HG03520 (cell line): ENCODE measurements around the gene FGF19.

Experiments used
- ATAC-seq: cut with Tn5 transposase; IDR thresholded peaks from one replicate; pipeline ENCODE4 v1.9.1; 2021; ENCODE audit warnings: mild to moderate bottlenecking, moderate library complexity; ENCODE audit not compliant: unreplicated experiment

FGF19 gene

DNA sequence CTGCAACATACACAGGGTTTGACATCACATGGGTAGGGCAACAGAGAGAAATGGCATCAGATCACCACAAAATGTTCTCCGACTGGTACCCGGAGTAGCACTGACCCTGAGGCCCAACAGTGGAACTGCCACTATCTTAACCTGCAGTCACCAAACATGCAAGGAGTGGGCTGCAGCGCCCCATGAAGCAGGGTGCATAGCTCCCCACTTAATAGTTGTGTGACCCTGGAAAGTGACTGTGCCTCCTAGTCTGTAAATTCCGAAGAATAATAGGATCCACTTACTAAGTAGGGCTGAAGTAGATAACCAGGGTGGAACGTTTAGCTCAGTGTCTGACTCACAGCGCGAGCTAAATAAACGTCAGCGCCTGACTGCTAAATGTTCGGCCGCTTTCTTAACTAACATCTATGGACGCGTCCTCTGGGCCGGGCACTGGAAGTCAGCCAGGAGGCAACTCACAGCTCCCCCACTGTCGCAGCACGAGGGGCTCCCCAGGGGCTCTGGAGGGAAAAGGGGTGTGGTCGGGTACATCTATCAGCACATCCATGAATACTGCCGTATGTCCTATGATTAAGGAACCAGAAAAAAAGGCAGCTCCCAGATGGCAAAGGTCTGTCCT is 29.4 kb downstream of the FGF19 start:
- no peak for ATAC-seq

- no peak for ATAC-seq
These were observed 31.9 kb downstream of the FGF19 start for GRCh38 chr11:69671734-69672465.

DNA sequence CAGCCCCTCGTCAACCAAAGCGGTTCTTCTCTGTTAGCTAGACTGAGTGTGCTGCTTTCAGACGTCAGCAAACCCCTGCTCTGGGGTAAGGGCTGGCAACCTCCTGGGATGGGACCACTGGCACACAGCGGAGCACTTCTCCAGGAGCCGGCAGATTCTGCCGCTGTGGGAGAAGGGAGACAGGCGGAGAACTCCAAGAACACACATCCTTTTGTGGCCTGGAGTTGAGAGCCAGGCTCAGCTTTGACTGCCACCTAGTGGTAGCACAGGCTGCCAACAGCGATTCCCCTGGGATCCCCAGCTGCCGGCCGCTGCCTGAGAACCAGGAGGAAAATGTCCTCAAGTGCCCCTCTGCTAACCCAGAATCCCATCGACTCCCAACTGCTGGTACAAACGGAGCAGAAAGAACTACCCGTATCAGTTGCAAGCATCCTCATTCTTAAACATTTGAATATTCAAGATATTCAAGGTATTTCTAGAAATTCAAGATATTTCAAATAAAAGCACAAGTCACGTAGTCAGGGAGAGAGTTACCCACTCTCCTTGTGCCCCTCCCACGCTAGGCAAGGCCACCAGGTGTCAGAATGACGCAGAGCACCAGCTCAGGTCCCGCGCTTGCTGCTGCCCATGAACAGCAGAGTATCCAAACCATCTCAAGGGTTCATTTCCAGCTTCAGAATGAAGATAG is 33.5 kb downstream of the FGF19 start:
- no peak for ATAC-seq

GRCh38 chr11:69669486-69669885 is 34.3 kb downstream of the FGF19 start:
- ATAC-seq: no peak

DNA sequence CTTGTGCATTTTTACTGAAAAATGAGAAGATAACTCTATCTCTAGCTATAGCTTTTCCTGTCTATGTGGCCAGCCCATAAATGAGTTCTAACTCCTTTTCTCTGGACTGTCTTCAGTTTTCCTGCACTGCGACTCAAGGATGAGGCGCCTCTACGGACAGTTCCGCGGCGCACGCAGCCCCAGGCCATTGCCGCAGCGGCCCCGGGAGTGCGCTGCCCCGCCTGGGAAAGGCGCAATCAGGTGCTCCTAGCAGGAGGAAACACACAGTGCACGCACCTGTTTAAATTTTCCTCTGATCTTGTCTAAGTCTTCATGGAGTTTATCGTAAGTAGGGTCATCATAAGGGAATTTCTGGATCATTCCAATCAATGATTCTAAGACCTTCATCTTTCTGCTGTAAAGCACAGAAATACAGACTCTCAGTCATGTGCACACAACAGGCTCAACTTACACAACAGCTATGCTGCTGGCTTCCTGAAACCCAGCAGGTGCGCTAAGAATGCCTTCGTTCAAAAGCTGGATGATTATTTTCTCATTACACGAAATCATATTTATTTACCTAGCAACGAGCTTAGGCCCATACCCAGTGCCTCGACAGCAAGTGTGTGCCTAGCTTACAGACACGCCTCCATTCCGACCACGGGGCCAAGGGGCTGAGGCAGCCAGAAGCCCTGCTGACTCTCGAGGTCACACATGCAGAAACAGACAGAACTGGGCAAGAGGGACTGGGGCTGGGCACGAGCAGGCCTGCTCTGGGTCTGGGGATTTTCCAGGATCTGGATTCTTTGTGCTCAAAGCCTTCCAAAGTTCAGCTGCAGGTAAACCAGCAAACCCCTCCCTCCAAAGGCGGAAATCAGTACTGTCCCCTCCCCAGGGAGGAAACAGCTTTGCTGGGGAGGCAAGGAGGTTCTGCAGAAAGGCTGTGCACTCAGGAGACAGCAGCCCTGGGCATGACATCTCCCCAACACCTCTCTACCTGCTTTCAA is 35.9 kb downstream of the FGF19 start:
- ATAC-seq: no peak

- ATAC-seq: no peak
These were observed 36.9 kb downstream of the FGF19 start for GRCh38 chr11:69666752-69667536.

GRCh38 chr11:69666261-69666660 is 37.6 kb downstream of the FGF19 start:
- no peak for ATAC-seq

GRCh38 chr11:69665669-69666068 is 38.2 kb downstream of the FGF19 start:
- ATAC-seq: no peak

- no peak for ATAC-seq
These were observed 38.9 kb downstream of the FGF19 start for GRCh38 chr11:69664901-69665300.

- no peak for ATAC-seq
These were observed 39.6 kb downstream of the FGF19 start for GRCh38 chr11:69664103-69664775.

- ATAC-seq: no peak
These were observed 40.5 kb downstream of the FGF19 start for GRCh38 chr11:69663326-69663725.

- ATAC-seq: no peak
These were observed 41.0 kb downstream of the FGF19 start for GRCh38 chr11:69662806-69663205.

DNA sequence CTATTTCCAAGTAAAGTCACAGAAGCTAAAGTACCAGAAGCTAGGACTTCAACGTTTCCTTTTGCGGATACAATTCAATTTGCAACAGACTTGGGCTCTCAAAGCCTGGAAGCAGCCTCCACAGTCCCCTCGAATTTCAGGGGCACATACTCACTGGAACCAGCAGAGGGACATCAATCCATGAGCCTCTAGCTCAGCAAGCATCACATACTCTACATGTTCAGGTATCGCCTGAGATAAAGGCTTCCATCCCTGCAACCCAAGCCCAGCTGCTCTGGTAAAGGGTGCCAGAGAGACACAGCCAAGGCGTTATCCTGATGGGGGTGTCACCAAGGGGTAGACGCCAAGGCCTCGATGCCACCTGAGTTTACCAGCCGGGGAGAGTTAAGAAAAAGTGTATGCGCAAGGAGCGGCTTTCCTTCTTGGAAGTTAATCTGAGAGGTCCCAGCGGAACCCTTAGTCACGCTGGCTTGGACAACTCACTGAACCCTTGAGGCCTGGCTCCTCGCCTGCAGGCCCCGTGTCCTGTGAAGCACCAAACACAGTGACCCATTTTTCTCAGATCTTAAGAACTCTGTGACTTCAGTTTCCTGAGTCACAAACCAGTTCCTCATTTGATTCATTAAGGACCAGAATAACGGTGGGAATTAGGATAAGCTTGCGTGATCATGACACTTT is 41.7 kb downstream of the FGF19 start:
- ATAC-seq: no peak

DNA sequence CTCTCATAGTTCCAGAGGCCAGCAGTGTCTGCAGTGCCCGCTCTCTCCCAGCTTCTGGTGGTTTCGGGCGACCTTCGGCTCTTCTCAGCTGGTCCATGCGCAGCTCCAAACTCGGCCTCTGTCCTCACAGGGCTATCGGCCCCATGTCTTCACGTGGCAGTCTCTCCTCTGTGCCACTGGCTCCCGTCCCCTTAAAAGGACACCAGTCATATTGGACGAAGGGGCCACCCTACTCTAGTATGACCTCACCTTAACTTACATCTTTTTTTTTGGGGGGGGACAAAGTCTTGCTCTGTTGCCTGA is 42.5 kb downstream of the FGF19 start:
- ATAC-seq: no peak

DNA sequence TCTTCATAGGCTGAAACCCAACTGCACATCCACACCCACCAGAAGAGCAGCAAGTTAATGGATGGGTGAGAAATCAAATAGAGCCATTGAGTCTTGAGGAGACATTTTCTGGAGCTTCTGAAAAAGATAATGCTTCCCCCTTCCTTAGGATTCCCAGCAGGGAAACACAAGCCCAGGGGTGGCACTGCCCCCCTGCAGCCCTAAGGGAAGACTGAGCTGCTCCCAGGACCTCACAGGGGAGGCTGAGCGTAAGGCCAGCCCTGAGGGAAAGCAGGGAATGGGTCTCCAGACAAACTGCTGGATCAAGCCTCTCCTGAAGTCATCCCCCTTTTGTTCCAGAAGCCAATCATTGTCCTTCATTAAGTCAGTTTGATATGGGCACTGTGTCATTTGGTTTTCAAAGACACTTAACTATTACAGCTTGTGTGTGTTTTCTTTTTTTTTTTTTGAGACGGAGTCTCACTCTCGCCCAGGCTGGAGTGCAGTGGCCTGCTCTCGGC is 43.8 kb downstream of the FGF19 start:
- ATAC-seq: no peak

DNA sequence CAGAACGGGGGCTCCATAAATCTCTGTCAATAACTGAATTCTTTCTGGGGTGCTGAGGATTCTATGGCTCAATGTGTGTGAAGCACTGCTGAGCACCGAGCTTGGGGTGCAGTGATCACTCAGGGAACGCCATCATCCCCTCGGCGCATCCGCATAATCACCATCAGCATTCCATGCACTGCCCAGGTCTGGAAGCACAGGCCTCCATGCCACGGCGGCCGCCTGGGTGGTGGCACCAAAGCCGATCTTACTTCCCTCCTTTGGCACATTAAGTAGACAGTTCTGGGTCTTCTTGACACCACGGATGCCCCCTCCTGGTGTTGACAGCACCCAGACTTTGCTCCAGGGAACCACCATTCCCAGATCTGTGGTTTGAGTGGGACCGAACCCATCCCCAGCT is 44.2 kb downstream of the FGF19 start:
- ATAC-seq: no peak

DNA sequence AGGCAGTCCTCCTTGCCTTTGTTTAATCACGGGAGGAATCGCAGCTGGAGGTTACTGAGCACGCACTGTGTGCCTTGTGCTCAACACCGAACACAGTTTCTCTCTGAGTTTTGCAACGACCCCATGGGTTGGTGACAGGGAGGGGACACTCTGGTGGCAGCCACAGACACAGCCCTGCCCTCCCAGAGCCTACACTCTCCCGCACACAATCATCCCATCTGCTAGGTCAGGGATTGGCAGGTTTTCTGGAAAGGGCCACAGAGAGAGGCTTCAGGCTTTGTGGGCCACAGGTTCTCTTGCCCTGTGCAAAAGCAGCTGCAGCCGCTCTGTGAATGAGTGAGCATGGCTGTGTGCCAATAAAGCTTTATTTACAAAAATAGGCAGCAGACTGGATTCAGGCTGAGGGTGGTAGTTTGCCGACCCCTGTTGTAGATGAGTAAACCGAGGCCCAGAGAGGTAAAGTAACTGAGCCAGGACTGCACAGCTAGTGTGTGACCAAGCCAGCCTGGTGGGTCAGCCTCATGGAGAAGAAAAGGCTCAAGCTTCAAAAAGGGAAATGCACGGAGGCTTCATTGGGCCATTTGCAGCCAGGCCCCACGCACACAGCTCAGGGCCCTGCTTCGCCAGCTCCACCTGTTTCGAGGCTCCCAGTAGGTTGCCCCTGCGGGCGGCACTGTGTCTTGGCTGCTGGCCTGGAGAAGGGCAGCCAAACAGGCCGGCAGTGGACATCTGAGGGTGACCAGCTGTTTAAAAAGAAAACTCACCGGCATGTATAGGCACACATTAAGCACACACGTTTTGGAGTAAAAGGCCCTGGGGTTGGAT is 45.0 kb downstream of the FGF19 start:
- ATAC-seq: no peak

DNA sequence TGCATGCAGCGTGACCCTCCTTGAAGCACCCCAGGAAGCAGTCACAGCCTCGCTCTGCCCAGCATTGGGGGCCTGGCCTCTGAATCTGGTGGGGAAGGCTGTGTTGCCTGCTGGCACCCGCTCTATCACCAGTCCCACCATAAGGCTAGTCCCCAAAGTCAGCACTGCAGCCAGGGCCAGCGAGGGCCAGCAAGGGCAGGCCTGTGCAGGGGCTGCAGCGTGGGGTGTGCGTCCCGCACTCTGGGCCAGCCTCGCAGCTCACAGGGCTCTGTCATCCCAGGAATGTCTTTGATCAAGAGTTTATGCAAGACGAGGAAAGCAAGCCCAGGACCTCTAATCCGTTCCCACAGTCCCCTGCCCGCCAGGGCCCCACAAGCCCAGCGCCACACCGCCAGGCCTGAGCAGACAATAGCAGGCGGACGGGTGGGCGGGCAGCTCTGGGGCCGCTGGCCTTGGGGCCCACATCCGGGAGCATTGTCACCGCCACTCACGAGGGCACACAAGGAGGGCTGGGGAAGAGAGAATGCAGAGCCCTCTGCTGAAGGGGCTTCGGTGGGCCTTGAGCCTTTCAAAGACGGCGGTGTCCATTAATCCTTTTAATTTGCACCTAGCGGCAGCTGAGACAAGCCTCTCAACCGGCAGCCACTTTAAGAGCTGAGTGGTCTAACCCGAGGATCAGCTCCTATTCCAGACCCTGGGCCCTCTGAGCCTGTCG is 45.8 kb downstream of the FGF19 start:
- no peak for ATAC-seq
